ENCODE data around the gene MYLK.

MYLK gene

DNA sequence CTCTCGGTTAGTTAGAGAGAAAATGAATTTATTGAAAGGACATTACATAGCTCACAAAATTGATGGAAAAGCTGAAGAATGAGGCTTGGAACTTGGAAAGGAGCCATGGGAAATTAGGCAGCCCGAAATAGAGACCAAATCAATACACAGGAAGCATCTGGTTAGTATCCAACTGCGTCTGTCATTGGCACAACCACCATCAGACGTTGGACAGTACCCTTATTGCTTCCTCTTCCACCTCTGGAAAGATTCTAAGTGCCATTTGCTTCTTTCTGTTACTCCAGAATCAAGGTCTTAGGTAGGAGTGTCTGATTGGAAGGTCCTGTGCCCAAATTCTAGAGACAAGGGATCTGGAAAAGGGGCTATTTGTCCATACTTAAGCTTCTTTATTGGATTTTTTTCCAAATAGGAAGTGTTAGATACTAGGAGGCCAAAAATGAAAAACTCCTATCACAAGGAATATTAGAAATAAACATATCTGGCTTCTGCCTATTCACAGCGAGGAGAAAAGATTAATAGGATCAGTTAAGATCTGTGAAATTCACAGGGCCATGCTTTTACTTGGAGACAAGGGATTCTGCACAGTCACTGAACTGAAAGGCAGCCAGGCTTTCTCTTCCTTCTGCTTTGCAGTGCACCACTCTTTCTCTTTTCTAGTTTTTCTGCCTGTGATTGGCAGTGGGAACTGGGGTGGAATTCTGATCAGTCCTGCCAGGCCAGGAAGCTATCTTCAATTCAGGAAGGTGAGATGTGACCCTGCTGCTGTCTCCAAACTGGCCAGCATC lies 288.5 kb downstream of the MYLK start:
- DNase-seq (ENCODE audit: low read depth in 2 of 2), result no peak

DNA sequence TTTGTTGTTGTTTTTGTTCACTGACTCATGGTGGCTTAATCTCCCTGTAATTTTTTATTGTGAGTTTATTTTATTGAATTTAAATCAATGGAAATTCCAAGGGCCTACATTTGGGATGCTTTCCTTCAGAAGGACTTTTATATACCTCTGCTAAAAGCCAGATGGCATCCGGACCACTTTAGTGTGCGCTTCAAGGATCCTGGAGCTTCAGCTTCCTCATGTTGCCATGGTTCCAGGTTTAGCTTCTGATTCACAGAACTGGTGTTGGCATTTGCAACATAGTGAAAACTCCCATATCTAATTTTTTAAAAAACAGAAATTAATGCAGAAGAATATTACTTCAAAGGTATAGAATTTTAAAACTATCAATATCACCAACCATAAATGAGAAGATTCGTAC lies 290.8 kb downstream of the MYLK start:
- DNase-seq (ENCODE audit: low read depth in 2 of 2), result no peak

DNA sequence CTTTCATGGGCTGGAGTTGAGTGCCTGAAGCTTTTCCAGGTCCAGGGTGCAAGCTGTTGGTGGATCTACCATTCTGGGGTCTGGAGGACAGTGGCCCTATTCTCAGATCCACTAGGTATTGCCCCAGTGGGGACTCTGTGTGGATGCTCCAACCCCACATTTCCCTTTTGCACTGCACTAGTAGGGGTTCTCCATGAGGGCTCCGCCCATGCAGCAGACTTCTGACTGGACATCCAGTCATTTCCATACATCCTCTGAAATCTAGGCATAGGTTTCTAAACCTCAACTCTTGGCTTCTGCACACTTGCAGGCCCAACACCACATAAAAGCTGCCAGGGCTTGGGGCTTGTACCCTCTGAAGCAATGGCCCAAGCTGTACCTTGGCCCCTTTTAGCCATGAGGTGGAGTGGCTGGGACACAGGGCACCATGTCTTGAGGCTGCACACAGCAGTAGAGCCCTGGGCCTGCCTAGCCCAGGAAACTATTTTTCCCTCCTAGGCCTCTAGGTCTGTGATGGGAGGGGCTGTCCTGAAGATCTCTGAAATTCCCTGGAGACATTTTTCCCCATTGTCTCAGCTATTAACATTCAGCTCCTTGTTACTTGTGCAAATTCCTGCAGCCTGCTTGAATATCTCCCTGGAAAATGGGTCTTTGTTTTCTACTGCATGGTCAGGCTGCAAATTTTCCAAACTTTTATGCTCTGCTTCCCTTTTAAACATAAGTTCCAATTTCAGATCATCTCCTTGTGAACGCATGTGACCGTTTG lies 293.3 kb downstream of the MYLK start:
- no peak for DNase-seq (ENCODE audit: low read depth in 2 of 2)

DNA sequence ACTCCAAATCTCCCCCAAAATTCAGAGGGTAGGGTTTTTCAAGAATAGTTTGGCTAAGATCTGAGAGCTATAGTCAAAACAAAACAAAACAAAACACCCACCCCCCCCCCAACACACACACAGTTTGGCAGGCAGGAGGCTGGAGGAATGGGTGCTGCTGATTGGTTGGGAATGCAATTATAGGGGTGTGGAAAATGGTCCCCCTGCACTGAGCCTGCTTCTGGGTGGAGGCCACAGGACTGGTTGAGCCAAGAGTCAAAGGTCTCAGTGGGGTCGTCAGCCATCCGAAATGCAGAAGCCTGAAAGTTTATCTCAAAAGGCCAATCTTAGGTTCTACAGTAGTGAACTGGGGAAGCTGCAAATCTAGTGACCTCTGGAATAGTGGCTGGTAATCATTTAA lies 296.7 kb downstream of the MYLK start:
- DNase-seq (ENCODE audit: low read depth in 2 of 2), result no peak

DNA sequence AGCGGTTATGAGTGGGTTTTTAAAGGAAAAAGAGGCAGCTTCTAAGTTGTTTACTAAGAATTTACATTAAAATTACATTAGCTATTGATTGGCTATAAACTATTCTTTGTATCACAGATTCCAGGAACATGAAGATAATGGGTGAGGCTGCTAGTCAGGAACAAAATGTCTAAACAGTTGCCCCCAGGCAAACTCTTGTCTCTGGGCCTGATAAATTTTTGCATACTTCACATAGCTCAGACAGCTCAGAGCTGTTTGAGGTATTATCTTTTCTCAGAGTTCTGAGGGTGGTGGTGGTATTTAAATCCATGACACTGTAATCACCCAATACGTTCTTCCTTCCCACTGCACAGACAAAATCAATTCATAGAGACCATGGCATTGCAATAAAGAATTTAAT lies 297.2 kb downstream of the MYLK start:
- DNase-seq (ENCODE audit: low read depth in 2 of 2), result no peak

DNA sequence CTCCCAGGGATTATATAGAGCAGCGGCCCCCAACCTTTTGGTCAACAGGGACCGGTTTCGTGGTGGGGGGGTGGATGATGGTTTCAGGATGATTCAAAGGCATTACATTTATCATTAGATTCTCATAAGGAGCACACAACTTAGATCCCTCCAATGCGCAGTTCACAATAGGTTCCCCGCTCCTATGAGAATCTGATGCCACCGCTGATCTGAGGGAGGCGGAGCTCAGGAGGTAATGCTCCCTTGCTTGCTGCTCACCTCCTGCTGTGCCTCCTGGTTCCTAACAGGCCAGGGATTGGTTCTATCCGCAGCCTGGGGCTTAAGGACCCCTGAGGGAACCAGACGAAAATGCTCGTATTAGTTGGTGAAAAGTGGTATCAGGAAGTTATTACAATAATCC lies 298.0 kb downstream of the MYLK start:
- DNase-seq (ENCODE audit: low read depth in 2 of 2), result peak in 1 of 2 donors; percentile 3

DNA sequence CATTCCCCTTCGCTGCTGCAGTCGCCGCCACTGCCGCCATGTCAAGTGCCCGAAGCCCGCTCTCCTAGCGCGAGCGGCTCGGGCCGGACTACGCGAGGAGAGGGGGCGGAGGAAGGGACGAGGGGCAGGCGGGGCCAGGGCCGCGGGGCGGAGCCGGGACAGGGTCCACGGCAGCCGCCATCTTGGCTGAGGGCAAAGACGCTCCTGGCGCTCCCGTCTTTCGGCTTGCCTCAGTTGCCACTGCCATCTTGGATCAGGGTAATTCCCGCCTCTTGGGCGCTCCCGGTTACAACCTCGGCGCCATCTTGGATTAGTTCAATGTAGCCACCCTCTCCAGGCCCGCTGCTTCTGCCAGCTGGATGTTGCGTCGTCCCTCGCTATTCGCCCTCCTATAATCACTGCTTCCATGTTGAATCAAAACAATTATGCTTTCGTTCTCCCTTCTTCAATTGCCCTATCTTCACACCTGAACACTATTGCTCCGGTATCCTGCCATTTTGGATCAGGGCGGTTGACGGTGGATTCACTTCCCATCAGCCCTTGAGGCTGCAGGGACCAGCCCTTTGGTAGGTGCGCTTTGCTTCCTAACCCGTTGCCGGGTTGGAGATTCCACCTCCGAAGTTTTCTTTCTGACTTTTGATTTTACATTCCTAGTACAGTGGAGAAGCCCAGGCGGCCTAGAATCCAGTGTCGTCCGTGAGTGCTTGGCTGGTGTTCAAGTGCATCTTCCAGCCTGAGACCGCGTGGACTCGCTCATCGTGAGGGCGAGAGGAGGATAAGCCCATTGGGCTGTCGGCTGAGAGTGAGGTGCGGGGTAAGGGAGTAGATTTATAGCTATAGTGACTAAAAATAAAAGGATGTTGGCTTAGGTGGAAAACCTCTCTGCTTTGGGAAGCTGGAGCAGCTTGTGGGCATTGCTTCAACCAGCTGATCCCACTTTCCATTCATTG lies 298.9 kb downstream of the MYLK start, which contains the start of gene HACD2:
Gene HACD2, minus strand, starts transcription at position 66 of the 950 bp plus-strand sequence. Its CDS starts 26 bp downstream, at position 40.
- peak; percentile 88 to 93 for DNase-seq (ENCODE audit: low read depth in 2 of 2)

DNA sequence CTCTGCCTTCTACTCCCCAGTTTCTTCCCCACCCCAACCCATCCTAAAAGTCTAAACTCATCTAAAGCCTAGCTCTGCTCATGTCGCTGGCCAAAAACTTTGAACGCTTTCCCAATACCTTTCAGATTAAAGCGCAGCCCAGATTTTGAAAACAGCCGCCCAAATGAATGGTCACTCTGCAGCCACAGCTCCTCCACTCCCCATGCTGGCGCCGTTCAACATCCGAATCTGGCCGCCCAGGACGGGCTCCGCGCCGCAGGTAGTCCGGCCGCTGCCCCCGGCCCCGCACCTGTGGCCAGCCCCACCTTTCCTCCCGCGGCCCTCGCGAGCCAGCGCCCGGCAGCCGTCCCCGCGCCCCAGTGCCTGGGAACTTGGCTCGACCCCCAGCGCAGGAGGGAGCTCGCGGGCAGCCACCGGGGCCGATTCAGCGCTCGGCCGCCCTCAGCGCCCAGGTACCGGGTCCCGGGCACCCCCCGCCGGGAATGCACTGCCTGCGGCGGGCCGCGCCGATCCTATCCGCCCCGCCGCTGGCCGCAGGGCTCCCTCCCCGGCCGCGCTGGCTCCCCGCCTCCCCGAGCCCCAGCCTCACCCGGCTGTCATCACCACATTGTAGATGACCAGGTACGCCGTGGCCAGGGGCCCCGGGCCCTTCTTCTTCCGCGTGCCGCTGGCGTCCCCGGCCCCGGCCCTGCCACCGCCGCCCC lies 299.7 kb downstream of the MYLK start:
- DNase-seq (ENCODE audit: low read depth in 2 of 2), result peak in 1 of 2 donors; percentile 1

DNA sequence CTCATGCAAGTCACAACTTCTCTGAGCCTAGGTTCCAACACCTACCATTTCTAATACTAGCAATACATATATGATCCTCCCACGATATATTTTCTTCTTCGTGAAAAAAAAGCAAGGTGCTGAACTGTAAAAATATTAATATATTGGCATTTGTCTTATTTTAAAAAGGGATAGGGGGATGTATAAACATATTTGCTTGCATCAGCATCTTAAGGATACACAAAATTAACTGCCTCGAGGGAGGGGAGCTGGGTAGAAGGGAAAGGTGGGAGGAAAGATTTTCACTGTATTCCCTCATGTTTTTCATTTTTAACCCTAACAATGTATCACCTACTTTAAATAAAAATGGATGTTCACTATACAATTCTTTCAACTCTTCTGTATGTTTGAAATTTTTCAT lies 300.6 kb downstream of the MYLK start:
- no peak for DNase-seq (ENCODE audit: low read depth in 2 of 2)

DNA sequence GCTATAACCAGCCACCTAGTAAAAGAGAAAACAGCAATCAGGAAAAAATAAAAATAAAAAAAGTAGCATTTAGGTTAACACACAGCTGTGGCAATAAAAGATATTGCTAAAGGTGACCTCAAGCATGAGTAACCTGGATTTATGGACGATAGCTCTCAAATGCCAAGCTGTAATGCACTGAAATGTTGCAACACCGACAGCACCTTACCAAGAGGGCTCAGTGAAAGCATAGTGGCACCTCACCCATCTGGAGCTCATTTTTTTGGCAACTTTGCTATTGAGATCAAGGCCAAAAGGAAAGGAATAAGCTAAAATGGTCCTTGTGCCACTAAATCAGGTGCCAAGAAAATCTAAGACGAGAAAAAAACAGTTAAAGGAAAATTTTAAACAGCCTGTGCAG lies 301.8 kb downstream of the MYLK start:
- no peak for DNase-seq (ENCODE audit: low read depth in 2 of 2)

DNA sequence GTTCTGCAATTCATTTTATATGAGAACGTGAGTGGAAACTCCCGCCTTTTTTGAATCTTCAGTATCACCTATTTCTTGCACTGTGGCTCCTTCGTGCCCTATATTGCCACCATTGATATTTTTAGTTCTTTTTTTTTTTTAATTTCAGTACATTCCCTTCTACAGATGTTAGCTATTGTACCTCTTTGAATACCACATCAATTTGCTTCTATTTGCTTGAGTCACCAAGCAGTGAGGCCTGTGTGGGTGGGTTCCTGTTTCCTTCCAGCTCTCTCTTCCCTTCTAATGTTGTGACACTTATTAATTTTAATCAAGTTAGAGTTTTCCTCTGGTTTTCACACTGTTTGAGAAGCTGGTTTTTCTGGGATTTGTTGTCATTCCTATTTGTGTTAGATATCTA lies 308.0 kb downstream of the MYLK start:
- no peak for DNase-seq (ENCODE audit: low read depth in 2 of 2)

DNA sequence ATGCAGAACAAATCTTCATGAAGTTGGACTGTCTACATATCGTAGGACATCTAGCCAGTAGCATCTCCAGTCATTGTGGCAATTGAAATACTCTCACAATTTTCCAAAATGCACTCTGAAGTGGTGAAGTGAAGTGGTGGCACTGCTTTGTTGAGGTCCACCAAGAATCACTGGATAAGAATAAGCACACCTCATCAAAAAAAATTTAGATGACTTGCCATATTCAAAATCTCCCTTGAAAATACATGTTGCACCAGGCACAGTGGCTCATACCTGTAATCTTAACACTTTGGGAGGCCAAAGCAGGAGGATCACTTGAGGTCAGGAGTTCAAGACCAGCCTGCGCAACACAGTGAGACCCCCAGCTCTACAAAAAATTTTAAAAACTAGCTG lies 312.2 kb downstream of the MYLK start:
- DNase-seq (ENCODE audit: low read depth in 2 of 2), result no peak

DNA sequence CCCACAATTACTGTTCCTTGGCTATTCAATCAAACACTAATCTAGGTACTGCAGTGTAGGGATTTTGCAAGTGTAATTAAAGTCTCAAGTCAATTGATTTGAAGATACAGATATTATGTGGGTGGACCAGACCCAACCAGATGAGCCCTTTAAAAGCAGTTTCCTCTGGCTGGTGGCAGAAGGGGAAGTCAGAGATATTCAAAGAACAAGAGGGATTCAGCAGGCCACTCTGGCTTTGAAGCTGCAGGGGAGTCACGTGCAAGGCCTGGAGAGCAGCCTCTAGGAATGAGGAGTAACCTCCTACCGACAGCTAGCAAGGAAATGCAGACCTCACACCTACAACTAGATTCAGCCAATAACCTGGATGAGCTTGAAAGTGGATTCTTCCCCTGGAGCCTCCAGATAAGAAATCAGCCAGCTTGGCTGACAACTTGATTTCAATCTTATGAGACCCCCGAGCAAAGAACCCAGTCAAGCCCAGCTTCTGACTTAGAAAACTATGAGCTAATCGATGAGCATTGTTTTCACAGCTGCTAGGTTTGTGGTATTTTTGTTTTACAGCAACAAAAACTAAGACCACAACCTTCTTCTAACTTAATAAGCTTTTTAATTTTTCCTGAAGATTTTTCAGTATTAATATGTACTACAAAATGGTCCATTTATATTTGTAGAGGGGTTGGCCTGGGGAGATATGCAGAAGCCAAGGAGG lies 312.7 kb downstream of the MYLK start:
- no peak for DNase-seq (ENCODE audit: low read depth in 2 of 2)

DNA sequence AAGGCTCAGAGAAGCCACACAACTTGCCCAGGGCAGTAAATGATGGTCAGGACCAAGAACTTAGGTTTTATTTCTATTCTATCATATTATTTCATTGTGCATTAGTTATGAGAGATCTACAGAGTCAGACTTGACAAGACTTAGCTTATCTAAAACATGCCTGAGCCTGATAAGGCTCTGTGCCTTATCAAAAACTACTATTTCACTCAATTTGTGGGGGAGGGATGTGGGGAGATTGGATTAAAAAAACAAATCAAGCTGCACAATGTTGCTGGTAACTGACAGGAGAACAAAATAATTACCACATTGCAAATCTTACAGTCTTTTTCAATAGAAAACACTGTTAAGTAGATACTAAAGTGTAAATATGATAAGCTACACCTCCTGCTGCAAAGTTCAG lies 315.3 kb downstream of the MYLK start:
- no peak for DNase-seq (ENCODE audit: low read depth in 2 of 2)

DNA sequence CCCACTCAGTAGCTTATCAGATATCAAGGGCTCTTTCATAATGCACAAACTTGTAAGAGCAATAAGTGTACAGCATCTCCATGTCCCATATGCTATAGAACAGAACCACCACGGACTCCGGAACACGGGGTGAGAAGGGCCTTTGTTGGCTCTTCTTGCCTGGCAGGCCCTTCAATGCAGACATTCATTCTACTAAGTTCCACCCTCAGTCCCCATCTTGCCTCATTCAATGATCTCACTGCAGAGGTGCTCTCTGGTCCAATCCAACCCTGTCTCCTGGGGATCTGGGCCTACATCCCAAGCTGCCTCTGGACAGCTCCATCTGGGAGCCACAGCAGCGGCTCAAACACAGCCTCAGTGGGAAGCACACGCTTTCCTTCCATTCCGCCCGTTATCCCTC lies 316.1 kb downstream of the MYLK start:
- no peak for DNase-seq (ENCODE audit: low read depth in 2 of 2)

DNA sequence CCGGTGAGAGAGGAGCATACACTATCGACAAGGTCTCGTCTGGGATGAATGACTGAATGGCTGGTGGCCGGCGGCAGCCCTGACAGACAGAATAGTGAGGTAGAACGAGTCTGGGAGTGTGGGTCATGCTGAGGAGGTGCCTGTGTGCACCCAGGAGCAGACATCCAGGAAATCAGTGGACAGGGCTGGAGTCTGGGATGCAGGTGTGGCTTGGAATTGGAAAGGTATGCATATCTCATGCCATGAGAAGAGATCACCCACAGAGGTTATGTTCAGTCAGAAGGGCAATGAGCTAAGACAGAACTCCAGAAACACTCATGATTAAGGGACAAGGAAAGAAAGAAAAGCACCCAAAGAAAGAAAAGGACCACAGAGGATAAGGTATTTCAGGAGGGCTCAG lies 320.1 kb downstream of the MYLK start:
- no peak for DNase-seq (ENCODE audit: low read depth in 2 of 2)

DNA sequence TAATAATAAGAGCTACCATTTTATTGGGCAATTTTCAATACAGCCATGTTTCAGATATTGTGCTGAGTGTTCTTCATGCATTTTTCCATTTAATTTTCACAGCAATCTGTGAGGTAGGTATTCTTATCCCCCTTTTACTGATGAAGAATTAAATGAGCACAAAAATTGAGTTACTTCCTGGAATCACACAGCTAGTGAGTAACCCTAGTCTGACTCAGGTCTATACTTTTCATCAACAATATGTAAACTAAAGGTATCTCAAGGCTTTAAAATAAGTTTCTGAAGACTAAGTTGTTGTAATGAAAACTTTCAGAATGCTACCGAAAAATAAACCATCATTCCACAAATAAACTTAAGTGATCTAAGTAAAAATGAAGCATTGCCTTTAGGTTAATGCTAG lies 321.6 kb downstream of the MYLK start:
- no peak for DNase-seq (ENCODE audit: low read depth in 2 of 2)

DNA sequence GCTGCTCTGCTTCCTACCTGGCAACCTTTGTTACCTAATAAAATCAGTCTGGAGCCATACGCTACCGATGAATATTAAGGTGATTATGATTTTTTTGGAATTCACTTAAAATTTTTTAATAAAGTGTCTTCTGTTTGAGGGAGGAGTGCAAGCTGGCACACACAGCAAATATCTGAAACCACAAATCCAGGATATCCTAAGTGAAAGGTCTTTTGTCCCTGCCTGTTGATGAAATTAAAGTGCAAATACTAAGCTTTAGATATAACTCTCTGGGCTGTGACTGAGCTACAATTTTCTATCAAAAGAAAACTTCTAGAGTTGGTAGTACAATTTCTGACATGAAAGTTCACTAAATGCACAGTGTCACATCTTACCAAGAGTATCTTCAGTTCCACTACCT lies 322.9 kb downstream of the MYLK start:
- no peak for DNase-seq (ENCODE audit: low read depth in 2 of 2)
